ENCODE data around the gene GBF1. TPM values are rescaled to one million over a fixed set of nuclear protein-coding genes. Genes with fewer than 3 reads are reported as not detected.
"Not testable (repeated sequence)": the region's sequence is repeated elsewhere in the genome, so short reads cannot be mapped to it uniquely, and the experiment has no call there.

Gene GBF1
- total RNA-seq, 4 donors from 2014 or later: 32.0 to 54.7 (median 39.4) TPM

DNA sequence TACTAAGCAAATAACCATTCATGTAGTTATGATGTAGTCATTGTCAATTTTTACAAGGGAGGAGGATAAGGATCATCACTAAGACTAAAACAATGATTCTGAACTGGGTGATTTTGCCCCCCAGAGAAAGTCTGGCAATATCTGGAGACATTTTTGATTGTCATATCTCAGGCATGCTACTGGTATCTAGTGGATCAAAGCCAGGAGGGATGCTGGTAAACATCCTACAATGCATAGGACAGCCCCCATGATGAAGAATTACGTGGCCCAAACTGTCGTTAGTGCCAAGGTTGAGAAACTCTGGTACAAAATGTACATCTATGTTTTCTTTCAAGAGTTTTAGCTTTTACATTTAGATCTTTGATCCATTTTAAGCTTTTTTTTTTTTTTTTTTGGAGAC, 57.3 kb downstream of the GBF1 start:
- H3K9me3 ChIP-seq: no peaks in the 10 kb centered on the region
- no peaks in the 10 kb centered on the region for H3K27me3 ChIP-seq
- TF ChIP-seq, protein P1, sequence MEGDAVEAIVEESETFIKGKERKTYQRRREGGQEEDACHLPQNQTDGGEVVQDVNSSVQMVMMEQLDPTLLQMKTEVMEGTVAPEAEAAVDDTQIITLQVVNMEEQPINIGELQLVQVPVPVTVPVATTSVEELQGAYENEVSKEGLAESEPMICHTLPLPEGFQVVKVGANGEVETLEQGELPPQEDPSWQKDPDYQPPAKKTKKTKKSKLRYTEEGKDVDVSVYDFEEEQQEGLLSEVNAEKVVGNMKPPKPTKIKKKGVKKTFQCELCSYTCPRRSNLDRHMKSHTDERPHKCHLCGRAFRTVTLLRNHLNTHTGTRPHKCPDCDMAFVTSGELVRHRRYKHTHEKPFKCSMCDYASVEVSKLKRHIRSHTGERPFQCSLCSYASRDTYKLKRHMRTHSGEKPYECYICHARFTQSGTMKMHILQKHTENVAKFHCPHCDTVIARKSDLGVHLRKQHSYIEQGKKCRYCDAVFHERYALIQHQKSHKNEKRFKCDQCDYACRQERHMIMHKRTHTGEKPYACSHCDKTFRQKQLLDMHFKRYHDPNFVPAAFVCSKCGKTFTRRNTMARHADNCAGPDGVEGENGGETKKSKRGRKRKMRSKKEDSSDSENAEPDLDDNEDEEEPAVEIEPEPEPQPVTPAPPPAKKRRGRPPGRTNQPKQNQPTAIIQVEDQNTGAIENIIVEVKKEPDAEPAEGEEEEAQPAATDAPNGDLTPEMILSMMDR (IDR thresholded peaks at IDR 0.05): no peak
- TF ChIP-seq POLR2A (IDR thresholded peaks at IDR 0.05) (no peak), POLR2AphosphoS5 (IDR thresholded peaks at IDR 0.05) (no peak), EP300 (IDR thresholded peaks at IDR 0.05) (no peak)
- H3K4me3 ChIP-seq: no peak overlapping the region
- H3K36me3 ChIP-seq: no peaks in the 10 kb centered on the region
- ATAC-seq: no peak
- H3K27ac ChIP-seq: no peak overlapping the region
- peaks cover 5 to 23% (median 6%) of the 10 kb centered on the region in 3 donors for H3K4me1 ChIP-seq
- WGBS, 2 donors (ENCODE audit: low coverage in 1 of 2): 88 to 100% methylated on average over 2 of the region's 2 CpGs

DNA sequence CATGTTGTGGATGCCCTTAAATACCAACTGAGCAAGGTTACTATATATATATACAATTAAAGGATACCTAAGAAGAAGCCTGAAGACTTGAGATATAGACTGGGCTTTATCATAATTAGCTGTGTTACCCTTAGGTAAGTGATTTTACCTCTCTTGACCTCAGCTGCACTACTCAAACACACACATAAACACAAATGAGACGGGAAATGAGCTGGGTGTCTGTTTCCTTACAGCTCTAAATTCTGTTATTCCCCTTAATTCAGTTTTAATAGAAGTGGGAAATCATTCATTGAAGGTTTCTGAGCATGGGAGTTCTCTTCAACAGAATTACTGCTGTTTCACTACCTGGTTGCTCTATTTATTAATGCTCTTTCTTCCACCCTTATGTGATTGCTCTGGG, 60.7 kb downstream of the GBF1 start:
- TF ChIP-seq POLR2A (IDR thresholded peaks at IDR 0.05) (no peak), POLR2AphosphoS5 (IDR thresholded peaks at IDR 0.05) (no peak), EP300 (IDR thresholded peaks at IDR 0.05) (no peak)
- TF ChIP-seq, protein P1 (IDR thresholded peaks at IDR 0.05): no peak
- no peak overlapping the region for H3K27ac ChIP-seq
- H3K4me1 ChIP-seq: peaks cover 0 to 20% (median 13%) of the 10 kb centered on the region in 3 donors
- H3K4me3 ChIP-seq: no peak overlapping the region
- H3K9me3 ChIP-seq: no peaks in the 10 kb centered on the region
- no peaks in the 10 kb centered on the region for H3K27me3 ChIP-seq
- WGBS, 2 donors (ENCODE audit: low coverage in 1 of 2): 55% methylated on average over 1 of the region's 1 CpG; no CpG with 5 or more reads in 1 of the 2 donors
- H3K36me3 ChIP-seq: no peaks in the 10 kb centered on the region
- ATAC-seq: no peak

DNA sequence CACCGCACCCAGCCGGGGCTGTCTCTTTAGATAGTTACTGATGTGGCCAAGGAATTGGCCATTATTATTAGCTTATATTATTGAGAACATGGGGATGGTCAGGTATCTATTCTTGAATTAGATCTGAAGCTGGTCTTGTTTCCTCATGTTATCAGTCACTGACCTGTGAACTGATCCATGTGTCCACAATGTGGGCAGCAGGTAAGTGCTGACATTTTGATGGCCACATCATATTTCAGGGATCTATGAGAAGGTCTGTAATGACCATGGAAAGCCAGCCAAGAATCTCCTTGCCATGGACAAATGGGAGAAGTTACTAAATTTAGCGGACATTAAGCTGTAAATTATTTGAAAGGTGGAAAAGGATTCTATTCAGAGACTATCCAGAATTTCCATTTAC, 61.4 kb downstream of the GBF1 start:
- Histone ChIP-seq H3K4me1 (peaks cover 0 to 27% (median 20%) of the 10 kb centered on the region in 3 donors), H3K27ac (no peak overlapping the region), H3K4me3 (no peak overlapping the region), H3K9me3 (no peaks in the 10 kb centered on the region), H3K27me3 (no peaks in the 10 kb centered on the region), H3K36me3 (no peaks in the 10 kb centered on the region)
- ATAC-seq: no peak
- WGBS, 2 donors (ENCODE audit: low coverage in 1 of 2): 58 to 67% methylated on average over 1 to 2 of the region's 3 CpGs
- TF ChIP-seq EP300 (IDR thresholded peaks at IDR 0.05): no peak
- TF ChIP-seq POLR2AphosphoS5 (IDR thresholded peaks at IDR 0.05): no peak
- no peak for TF ChIP-seq POLR2A (IDR thresholded peaks at IDR 0.05)

DNA sequence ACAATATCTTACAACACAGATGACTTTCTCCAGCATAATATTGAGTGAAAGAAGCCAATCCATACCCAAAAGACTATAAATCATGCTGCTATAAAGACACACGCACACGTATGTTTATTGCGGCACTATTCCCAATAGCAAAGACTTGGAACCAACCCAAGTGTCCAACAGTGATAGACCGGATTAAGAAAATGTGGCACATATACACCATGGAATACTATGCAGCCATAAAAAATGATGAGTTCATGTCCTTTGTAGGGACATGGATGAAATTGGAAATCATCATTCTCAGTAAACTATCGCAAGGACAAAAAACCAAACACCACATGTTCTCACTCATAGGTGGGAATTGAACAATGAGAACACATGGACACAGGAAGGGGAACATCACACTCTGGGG, 63.0 kb downstream of the GBF1 start:
- peaks cover 0 to 43% (median 30%) of the 10 kb centered on the region in 3 donors for H3K4me1 ChIP-seq
- 92 to 94% methylated on average over 2 to 4 of the region's 5 CpGs for WGBS, 2 donors (ENCODE audit: low coverage in 1 of 2)
- not testable (repeated sequence) for H3K36me3 ChIP-seq, H3K4me3 ChIP-seq, H3K27me3 ChIP-seq, H3K27ac ChIP-seq, H3K9me3 ChIP-seq, ATAC-seq

DNA sequence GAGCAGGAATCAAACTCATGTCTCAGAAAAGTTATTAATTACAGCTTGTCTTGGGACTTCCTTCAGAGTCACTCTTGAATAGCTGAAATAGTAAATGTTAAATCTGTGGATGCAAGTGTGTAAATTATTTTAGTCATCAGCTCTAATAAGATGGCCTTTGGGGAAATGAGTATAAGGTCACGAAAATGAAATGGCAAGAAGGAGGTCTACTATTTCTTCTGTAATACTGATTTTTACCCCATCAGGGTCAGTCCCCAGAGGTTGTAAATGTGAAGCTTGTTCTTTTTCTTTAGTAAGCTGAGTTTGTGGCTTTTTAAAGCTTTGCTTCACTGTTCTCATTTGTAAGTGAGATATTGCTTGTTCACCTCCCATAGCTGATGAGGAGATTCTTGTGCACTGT, 63.9 kb downstream of the GBF1 start:
- H3K36me3 ChIP-seq: no peaks in the 10 kb centered on the region
- TF ChIP-seq POLR2AphosphoS5 (IDR thresholded peaks at IDR 0.05) (no peak), EP300 (IDR thresholded peaks at IDR 0.05) (no peak), POLR2A (IDR thresholded peaks at IDR 0.05) (no peak)
- TF ChIP-seq, protein P1 (IDR thresholded peaks at IDR 0.05): no peak
- no peak for ATAC-seq
- peaks cover 0 to 53% (median 30%) of the 10 kb centered on the region in 3 donors for H3K4me1 ChIP-seq
- no peaks in the 10 kb centered on the region for H3K9me3 ChIP-seq
- 88 to 89% methylated on average over 1 of the region's 1 CpG for WGBS, 2 donors (ENCODE audit: low coverage in 1 of 2)
- no peak overlapping the region for H3K4me3 ChIP-seq
- H3K27me3 ChIP-seq: no peaks in the 10 kb centered on the region
- no peak overlapping the region for H3K27ac ChIP-seq

DNA sequence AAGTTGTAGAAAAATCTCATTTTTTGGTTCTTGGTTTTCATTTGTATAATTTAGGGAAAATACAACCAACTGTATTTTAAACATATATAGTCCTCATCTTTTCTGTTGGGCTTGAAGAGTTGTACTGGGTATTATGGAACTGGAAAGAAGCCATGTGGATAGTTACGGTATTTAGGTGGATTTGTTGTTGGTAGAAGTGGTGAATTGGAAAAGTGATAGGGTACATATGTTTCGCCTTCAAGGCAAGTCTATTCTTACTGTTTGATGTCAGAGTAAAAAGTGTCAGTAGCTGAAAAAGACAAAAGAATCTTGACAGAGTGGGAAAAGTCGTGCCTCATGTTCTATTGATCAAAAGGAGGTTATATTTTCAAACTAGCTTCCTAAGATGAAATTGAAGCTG, 64.6 kb downstream of the GBF1 start:
- TF ChIP-seq, protein P1 (IDR thresholded peaks at IDR 0.05): no peak
- TF ChIP-seq POLR2AphosphoS5 (IDR thresholded peaks at IDR 0.05) (no peak), POLR2A (IDR thresholded peaks at IDR 0.05) (no peak), EP300 (IDR thresholded peaks at IDR 0.05) (no peak)
- H3K4me1 ChIP-seq: peaks cover 0 to 59% (median 30%) of the 10 kb centered on the region in 3 donors
- H3K36me3 ChIP-seq: no peaks in the 10 kb centered on the region
- peak overlapping the region in 2 of 4 donors; percentile 5 to 32 for H3K27ac ChIP-seq
- no peaks in the 10 kb centered on the region for H3K27me3 ChIP-seq
- WGBS, 2 donors (ENCODE audit: low coverage in 1 of 2): 75 to 88% methylated on average over 3 of the region's 3 CpGs
- no peaks in the 10 kb centered on the region for H3K9me3 ChIP-seq
- ATAC-seq: no peak
- no peak overlapping the region for H3K4me3 ChIP-seq

All from gastroesophageal sphincter (tissue), 4 donors.